Measurements from ENCODE around the gene NR6A1.
A peak's percentile ranks its signal among the peaks of the same experiment; 100 is the strongest.

Gene NR6A1

GRCh38 chr9:124645274-124645673, 125.8 kb downstream of the NR6A1 start:
- no peak for DNase-seq

DNA sequence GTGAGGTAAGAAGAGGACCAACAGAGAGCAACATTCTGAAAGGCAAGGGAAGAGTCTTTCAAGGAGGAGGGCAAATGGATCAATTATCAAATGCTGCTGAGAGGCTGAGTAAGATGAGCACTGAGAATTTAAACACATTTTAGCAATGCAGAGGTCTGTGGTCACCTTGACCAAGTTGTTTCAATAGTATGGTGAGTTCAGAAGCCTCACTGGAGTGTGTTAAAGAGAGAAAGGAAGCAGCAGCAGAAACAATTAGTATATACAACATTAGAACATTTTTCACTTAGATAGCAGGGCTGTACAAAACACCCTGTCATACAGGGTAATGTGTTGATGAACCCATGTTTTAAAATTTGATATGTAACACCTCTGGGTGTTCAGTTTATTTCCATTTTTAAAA, 131.5 kb downstream of the NR6A1 start:
- Histone ChIP-seq H2AFZ (ENCODE audit: low read depth, low read length) (no peak overlapping the region), H4K8ac (ENCODE audit: low read length) (no peak overlapping the region), H3K14ac (ENCODE audit: low read length in 2 of 2) (no peak overlapping the region), H3K36me3 (ENCODE audit: control insufficient read depth in 1 of 2, insufficient read depth in 2 of 2, low read depth in 1 of 2, low read length in 2 of 2) (no peaks in the 10 kb centered on the region), H3K27me3 (ENCODE audit: control insufficient read depth in 1 of 2, insufficient read depth in 1 of 2, low read length in 2 of 2) (peaks cover 0 to 6% of the 10 kb centered on the region in 2 experiments), H3K4me3 (ENCODE audit: insufficient read depth in 1 of 2, low read depth in 1 of 2, low read length in 2 of 2) (no peak overlapping the region), H3K4me1 (ENCODE audit: control insufficient read depth, insufficient read depth, low read depth, low read length) (no peaks in the 10 kb centered on the region), H3K27ac (ENCODE audit: low read length, poor library complexity, severe bottlenecking) (no peak overlapping the region), H3K4me2 (ENCODE audit: low read length, poor library complexity, severe bottlenecking) (no peak overlapping the region), H2BK12ac (ENCODE audit: low read length in 2 of 2) (no peak overlapping the region), H3K9me3 (ENCODE audit: control insufficient read depth, low read length) (no peaks in the 10 kb centered on the region), H3K18ac (ENCODE audit: low read depth in 1 of 2, low read length in 2 of 2) (no peak overlapping the region), H3K79me1 (replicated peaks; ENCODE audit: low read length, poor library complexity, severe bottlenecking) (no peaks in the 10 kb centered on the region), H4K91ac (ENCODE audit: low read length) (no peak overlapping the region), H3K23ac (ENCODE audit: low read length in 2 of 2) (no peak overlapping the region), H2AK5ac (ENCODE audit: low read length, severe bottlenecking) (no peak overlapping the region), H2BK120ac (ENCODE audit: low read depth, low read length) (no peak overlapping the region), H3K4ac (ENCODE audit: low read depth in 1 of 2, low read length in 2 of 2) (no peak overlapping the region), H2BK15ac (ENCODE audit: low read depth, poor library complexity, severe bottlenecking) (no peak overlapping the region), H2BK5ac (ENCODE audit: low read depth, low read length, poor library complexity, severe bottlenecking) (no peak overlapping the region), H3K9ac (ENCODE audit: low read length) (no peak overlapping the region)
- DNase-seq: no peak

More at GRCh38 chr9:124645274-124645673, 125.8 kb downstream of the NR6A1 start:
- H2BK15ac ChIP-seq (ENCODE audit: low read depth, poor library complexity, severe bottlenecking): no peak overlapping the region
- no peaks in the 10 kb centered on the region for H3K36me3 ChIP-seq (ENCODE audit: control insufficient read depth in 1 of 2, insufficient read depth in 2 of 2, low read depth in 1 of 2, low read length in 2 of 2)
- H3K9me3 ChIP-seq (ENCODE audit: control insufficient read depth, low read length): peaks cover 7% of the 10 kb centered on the region
- no peak overlapping the region for H3K14ac ChIP-seq (ENCODE audit: low read length in 2 of 2)
- no peak overlapping the region for H2BK5ac ChIP-seq (ENCODE audit: low read depth, low read length, poor library complexity, severe bottlenecking)
- no peaks in the 10 kb centered on the region for H3K4me1 ChIP-seq (ENCODE audit: control insufficient read depth, insufficient read depth, low read depth, low read length)
- no peak overlapping the region for H3K27ac ChIP-seq (ENCODE audit: low read length, poor library complexity, severe bottlenecking)
- no peak overlapping the region for H3K4me3 ChIP-seq (ENCODE audit: insufficient read depth in 1 of 2, low read depth in 1 of 2, low read length in 2 of 2)
- no peak overlapping the region for H3K4me2 ChIP-seq (ENCODE audit: low read length, poor library complexity, severe bottlenecking)
- H2BK12ac ChIP-seq (ENCODE audit: low read length in 2 of 2): no peak overlapping the region
- H3K23ac ChIP-seq (ENCODE audit: low read length in 2 of 2): no peak overlapping the region
- H2AK5ac ChIP-seq (ENCODE audit: low read length, severe bottlenecking): no peak overlapping the region
- H3K4ac ChIP-seq (ENCODE audit: low read depth in 1 of 2, low read length in 2 of 2): no peak overlapping the region
- H2BK120ac ChIP-seq (ENCODE audit: low read depth, low read length): no peak overlapping the region
- no peak overlapping the region for H4K91ac ChIP-seq (ENCODE audit: low read length)
- H3K18ac ChIP-seq (ENCODE audit: low read depth in 1 of 2, low read length in 2 of 2): no peak overlapping the region
- no peaks in the 10 kb centered on the region for H3K79me1 ChIP-seq (replicated peaks; ENCODE audit: low read length, poor library complexity, severe bottlenecking)
- no peak overlapping the region for H3K9ac ChIP-seq (ENCODE audit: low read length)
- H2AFZ ChIP-seq (ENCODE audit: low read depth, low read length): no peak overlapping the region
- no peak overlapping the region for H4K8ac ChIP-seq (ENCODE audit: low read length)
- no peaks in the 10 kb centered on the region for H3K27me3 ChIP-seq (ENCODE audit: control insufficient read depth in 1 of 2, insufficient read depth in 1 of 2, low read length in 2 of 2)

DNA sequence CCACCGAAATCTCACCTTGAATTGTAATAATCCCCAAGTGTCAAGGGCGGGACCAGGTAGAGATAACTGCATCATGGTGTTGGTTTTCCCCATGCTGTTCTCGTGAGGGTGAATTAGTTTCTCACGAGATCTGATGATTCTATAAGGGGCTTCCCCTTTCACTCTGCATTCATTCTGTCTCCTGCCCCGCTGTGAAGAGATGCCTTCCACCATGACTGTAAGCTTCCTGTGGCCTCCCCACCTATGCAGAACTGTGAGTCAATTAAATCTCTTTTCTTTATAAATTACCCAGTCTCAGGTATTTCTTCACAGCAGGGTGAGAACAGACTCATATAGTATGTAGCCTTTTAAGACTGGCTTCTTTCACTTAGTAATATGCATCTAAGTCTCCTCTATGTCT, 135.8 kb downstream of the NR6A1 start:
- Histone ChIP-seq H3K14ac (ENCODE audit: low read length in 2 of 2) (no peak overlapping the region), H3K27ac (ENCODE audit: low read length, poor library complexity, severe bottlenecking) (no peak overlapping the region), H3K9ac (ENCODE audit: low read length) (no peak overlapping the region), H3K23ac (ENCODE audit: low read length in 2 of 2) (no peak overlapping the region), H3K79me1 (replicated peaks; ENCODE audit: low read length, poor library complexity, severe bottlenecking) (no peaks in the 10 kb centered on the region), H2BK15ac (ENCODE audit: low read depth, poor library complexity, severe bottlenecking) (no peak overlapping the region), H4K8ac (ENCODE audit: low read length) (no peak overlapping the region), H2BK120ac (ENCODE audit: low read depth, low read length) (no peak overlapping the region), H3K36me3 (ENCODE audit: control insufficient read depth in 1 of 2, insufficient read depth in 2 of 2, low read depth in 1 of 2, low read length in 2 of 2) (no peaks in the 10 kb centered on the region), H3K27me3 (ENCODE audit: control insufficient read depth in 1 of 2, insufficient read depth in 1 of 2, low read length in 2 of 2) (peaks cover 0 to 6% of the 10 kb centered on the region in 2 experiments), H3K18ac (ENCODE audit: low read depth in 1 of 2, low read length in 2 of 2) (no peak overlapping the region), H4K91ac (ENCODE audit: low read length) (no peak overlapping the region), H2AK5ac (ENCODE audit: low read length, severe bottlenecking) (no peak overlapping the region), H3K9me3 (ENCODE audit: control insufficient read depth, low read length) (no peaks in the 10 kb centered on the region), H3K4me3 (ENCODE audit: insufficient read depth in 1 of 2, low read depth in 1 of 2, low read length in 2 of 2) (no peak overlapping the region), H2AFZ (ENCODE audit: low read depth, low read length) (no peak overlapping the region), H3K4me2 (ENCODE audit: low read length, poor library complexity, severe bottlenecking) (no peak overlapping the region), H3K4ac (ENCODE audit: low read depth in 1 of 2, low read length in 2 of 2) (no peak overlapping the region), H2BK12ac (ENCODE audit: low read length in 2 of 2) (no peak overlapping the region), H2BK5ac (ENCODE audit: low read depth, low read length, poor library complexity, severe bottlenecking) (no peak overlapping the region), H3K4me1 (ENCODE audit: control insufficient read depth, insufficient read depth, low read depth, low read length) (no peaks in the 10 kb centered on the region)
- WGBS: 89% methylated on average over 5 of the region's 5 CpGs
- DNase-seq: no peak

DNA sequence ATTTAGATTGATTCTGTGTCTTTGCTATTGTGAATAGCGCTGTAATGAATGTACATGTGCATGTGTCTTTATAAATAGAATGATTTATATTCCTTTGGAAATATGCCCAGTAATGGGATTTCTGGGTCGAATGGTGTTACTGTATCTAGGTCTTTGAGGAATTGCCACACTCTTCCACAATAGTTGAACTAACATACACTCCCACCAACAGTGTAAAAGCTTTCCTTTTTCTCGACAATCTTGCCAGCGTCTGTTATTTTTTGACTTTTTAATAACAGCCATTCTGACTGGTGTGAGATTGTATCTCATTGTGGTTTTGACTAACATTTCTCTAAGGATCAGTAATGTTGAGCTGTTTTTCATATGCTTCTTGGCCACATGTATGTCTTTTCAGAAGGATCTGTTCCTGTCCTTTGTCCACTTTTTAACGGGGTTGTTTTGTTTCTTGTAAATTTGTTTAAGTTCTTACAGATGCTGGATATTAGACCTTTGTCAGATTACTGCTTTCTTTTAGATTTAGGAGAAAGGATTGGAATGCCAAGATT, 139.0 kb downstream of the NR6A1 start:
- Histone ChIP-seq H3K36me3 (ENCODE audit: control insufficient read depth in 1 of 2, insufficient read depth in 2 of 2, low read depth in 1 of 2, low read length in 2 of 2) (no peaks in the 10 kb centered on the region), H3K23ac (ENCODE audit: low read length in 2 of 2) (no peak overlapping the region), H3K27me3 (ENCODE audit: control insufficient read depth in 1 of 2, insufficient read depth in 1 of 2, low read length in 2 of 2) (peaks cover 0 to under 1% of the 10 kb centered on the region in 2 experiments), H2AFZ (ENCODE audit: low read depth, low read length) (no peak overlapping the region), H3K4me1 (ENCODE audit: control insufficient read depth, insufficient read depth, low read depth, low read length) (no peaks in the 10 kb centered on the region), H4K8ac (ENCODE audit: low read length) (no peak overlapping the region), H3K27ac (ENCODE audit: low read length, poor library complexity, severe bottlenecking) (no peak overlapping the region), H2BK12ac (ENCODE audit: low read length in 2 of 2) (no peak overlapping the region), H3K9me3 (ENCODE audit: control insufficient read depth, low read length) (no peaks in the 10 kb centered on the region), H2BK120ac (ENCODE audit: low read depth, low read length) (no peak overlapping the region), H2BK15ac (ENCODE audit: low read depth, poor library complexity, severe bottlenecking) (no peak overlapping the region), H3K4ac (ENCODE audit: low read depth in 1 of 2, low read length in 2 of 2) (no peak overlapping the region), H2AK5ac (ENCODE audit: low read length, severe bottlenecking) (no peak overlapping the region), H3K14ac (ENCODE audit: low read length in 2 of 2) (no peak overlapping the region), H2BK5ac (ENCODE audit: low read depth, low read length, poor library complexity, severe bottlenecking) (no peak overlapping the region), H3K4me3 (ENCODE audit: insufficient read depth in 1 of 2, low read depth in 1 of 2, low read length in 2 of 2) (peak overlapping the region in 1 of 2 experiments; percentile 54), H3K9ac (ENCODE audit: low read length) (peak overlapping the region; percentile 63), H3K18ac (ENCODE audit: low read depth in 1 of 2, low read length in 2 of 2) (no peak overlapping the region), H3K79me1 (replicated peaks; ENCODE audit: low read length, poor library complexity, severe bottlenecking) (no peaks in the 10 kb centered on the region), H4K91ac (ENCODE audit: low read length) (no peak overlapping the region), H3K4me2 (ENCODE audit: low read length, poor library complexity, severe bottlenecking) (no peak overlapping the region)
- peak; percentile 46 for DNase-seq
- 86% methylated on average over 4 of the region's 5 CpGs for WGBS
